Naive thymus-derived CD4-positive, alpha-beta T cell (primary cell): ENCODE results near the gene PPCS. TPM values are rescaled to one million over a fixed set of nuclear protein-coding genes. Genes with fewer than 3 reads are reported as not detected.
"Not testable (repeated sequence)": the region's sequence is repeated elsewhere in the genome, so short reads cannot be mapped to it uniquely, and the experiment has no call there.

Experiments
- ATAC-seq: fragments of 150-1000 bp; cut with Tn5 transposase; 2 replicates; pipeline ENCODE4 v1.10.0; 2021; ENCODE audit warnings: mild to moderate bottlenecking, moderate library complexity
- CTCF ChIA-PET: fragments of 350-600 bp; sonication (Branson Sonifier 250); formaldehyde crosslinking; loops from one replicate; lab custom pipeline; 2021; ENCODE audit warnings: antibody characterized with exemption; lab: Charles Lee
- POLR2A ChIA-PET: fragments of 350-600 bp; sonication (Branson Sonifier 250); formaldehyde crosslinking; loops from one replicate; lab custom pipeline; 2021; ENCODE audit warnings: antibody characterized with exemption, inconsistent platforms; lab: Charles Lee
- DNase-seq, 9 donors: peaks; one replicate each; pipeline versions ENCODE4 v3.0.0 to v3.0.0-alpha.2; 2020 to 2022; ENCODE audit warnings: mixed read lengths in 1 of 9
- H3K27ac ChIP-seq: one replicate; pipeline ENCODE4 v1.7.0; 2013; ENCODE audit warnings: mild to moderate bottlenecking, low read depth, low read length, moderate library complexity
- H3K27me3 ChIP-seq, 2 donors: one replicate each; pipeline ENCODE4 v1.7.0; 2013; ENCODE audit warnings: low read length in 2 of 2, mild to moderate bottlenecking in 2 of 2, moderate library complexity in 2 of 2; ENCODE audit not compliant: control insufficient read depth in 2 of 2, insufficient read depth in 2 of 2
- H3K36me3 ChIP-seq, 3 experiments: 1 replicate in 2 of 3; 2 replicates in 1 of 3; pipeline ENCODE4 v1.7.0; 2013; ENCODE audit warnings: low read length in 3 of 3, mild to moderate bottlenecking in 3 of 3, moderate library complexity in 1 of 3; ENCODE audit not compliant: insufficient read depth in 3 of 3, control insufficient read depth in 2 of 3
- H3K4me1 ChIP-seq, 2 donors: one replicate each; pipeline ENCODE4 v1.7.0; 2013; ENCODE audit warnings: low read length in 2 of 2, mild to moderate bottlenecking in 2 of 2, moderate library complexity in 1 of 2; ENCODE audit not compliant: control insufficient read depth in 2 of 2, insufficient read depth in 2 of 2
- H3K4me3 ChIP-seq: 2 replicates; pipeline ENCODE4 v1.7.0; 2013; ENCODE audit warnings: mild to moderate bottlenecking, low read length
- H3K9me3 ChIP-seq, 3 experiments: 1 replicate in 2 of 3; 2 replicates in 1 of 3; pipeline ENCODE4 v1.7.0; 2013; ENCODE audit warnings: low read length in 3 of 3; ENCODE audit not compliant: control insufficient read depth in 2 of 3
- H3K27ac Mint-ChIP-seq, 9 donors: one replicate each; pipeline ENCODE4 v1.8.0; 2020 to 2022; ENCODE audit warnings: mixed read lengths in 9 of 9, mild to moderate bottlenecking in 8 of 9, moderate library complexity in 5 of 9, inconsistent platforms in 2 of 9
- H3K27me3 Mint-ChIP-seq, 5 donors: one replicate each; pipeline ENCODE4 v1.8.0; 2021 to 2022; ENCODE audit warnings: mixed read lengths in 5 of 5, mild to moderate bottlenecking in 1 of 5
- H3K36me3 Mint-ChIP-seq, 5 donors: one replicate each; pipeline ENCODE4 v1.8.0; 2020 to 2022; ENCODE audit warnings: mixed read lengths in 5 of 5, mild to moderate bottlenecking in 3 of 5, inconsistent platforms in 1 of 5
- H3K4me1 Mint-ChIP-seq, 7 donors: one replicate each; pipeline ENCODE4 v1.8.0; 2020 to 2022; ENCODE audit warnings: mixed read lengths in 7 of 7, mild to moderate bottlenecking in 3 of 7, inconsistent platforms in 1 of 7
- H3K4me3 Mint-ChIP-seq, 10 donors: one replicate each; pipeline ENCODE4 v1.8.0; 2020 to 2022; ENCODE audit warnings: mild to moderate bottlenecking in 10 of 10, mixed read lengths in 10 of 10, moderate library complexity in 6 of 10, inconsistent platforms in 2 of 10
- H3K9me3 Mint-ChIP-seq, 11 donors: one replicate each; pipeline ENCODE4 v1.8.0; 2020 to 2022; ENCODE audit warnings: mixed read lengths in 11 of 11, mild to moderate bottlenecking in 4 of 11, inconsistent platforms in 1 of 11, moderate library complexity in 1 of 11
- intact Hi-C, 2 donors: fragments of 100-400 bp; cut with micrococcal nuclease; formaldehyde crosslinking; loops; one replicate each; pipeline ENCODE4 v1.15.1; 2023
- polyA plus RNA-seq, 2 donors: library from polyadenylated mRNA; unstranded; fragments of 300-500 nt; fragmentation: Illumina TruSeq; gene quantifications; one replicate each; pipeline ENCODE4 v1.2.3, GENCODE V29; 2021
- total RNA-seq, 6 experiments: library from RNA in 5 of 6; stranded (reverse) in 5 of 6; gene quantifications; 1 replicate in 5 of 6; 2 replicates in 1 of 6; pipeline ENCODE4 v1.2.3 and lab custom pipeline; 2021 to 2026

The PPCS gene
- total and polyA plus RNA-seq, 7 experiments from 2014 or later = 45.4 to 146 (median 67.3) TPM

- peaks cover 0 to 11% (median 4%) of the 10 kb centered on the region in 5 donors for H3K36me3 Mint-ChIP-seq
- H3K4me1 Mint-ChIP-seq, H3K9me3 ChIP-seq, H3K9me3 Mint-ChIP-seq, DNase-seq, H3K27me3 Mint-ChIP-seq, ATAC-seq, H3K27me3 ChIP-seq, H3K36me3 ChIP-seq, intact Hi-C loops, H3K4me3 ChIP-seq, H3K27ac ChIP-seq, H3K27ac Mint-ChIP-seq, H3K4me1 ChIP-seq, POLR2A ChIA-PET, H3K4me3 Mint-ChIP-seq: not testable (repeated sequence)
- CTCF ChIA-PET = interaction anchor here (0.5 to 0.6 kb wide), 2 partner anchors 38 to 224 kb away, joined by 3 read pairs; no protein-coding TSS in a partner anchor
Measured at GRCh38 chr1:42477354-42477753, 21.0 kb downstream of the PPCS start.

GRCh38 chr1:42477775-42478174 is 21.4 kb downstream of the PPCS start:
- Mint-ChIP-seq H3K27ac (no peak overlapping the region), H3K4me1 (peaks cover 0 to 2% (median 0%) of the 10 kb centered on the region in 7 donors), H3K9me3 (no peaks in the 10 kb centered on the region), H3K36me3 (peaks cover 0 to 15% (median 8%) of the 10 kb centered on the region in 5 donors), H3K27me3 (no peaks in the 10 kb centered on the region), H3K4me3 (no peak overlapping the region)
- no peak overlapping the region for H3K4me3 ChIP-seq
- ATAC-seq = no peak
- no peaks in the 10 kb centered on the region for H3K9me3 ChIP-seq
- no peak for DNase-seq
- no peaks in the 10 kb centered on the region for H3K36me3 ChIP-seq
- H3K4me1 ChIP-seq = no peaks in the 10 kb centered on the region
- CTCF ChIA-PET = interaction anchor here (0.5 kb wide), 1 partner anchor 223 kb away, joined by 3 read pairs; no protein-coding TSS in a partner anchor
- POLR2A ChIA-PET = no interaction called here
- intact Hi-C loops = no loop called here
- H3K27me3 ChIP-seq = no peaks in the 10 kb centered on the region
- H3K27ac ChIP-seq = no peak overlapping the region

- intact Hi-C loops = no loop called here
- H3K4me3 Mint-ChIP-seq = no peak overlapping the region
- Histone ChIP-seq H3K4me1 (no peaks in the 10 kb centered on the region), H3K36me3 (no peaks in the 10 kb centered on the region), H3K27ac (no peak overlapping the region), H3K9me3 (no peaks in the 10 kb centered on the region), H3K4me3 (no peak overlapping the region), H3K27me3 (no peaks in the 10 kb centered on the region)
- H3K27ac Mint-ChIP-seq = no peak overlapping the region
- DNase-seq (no peak), ATAC-seq (no peak)
- H3K36me3 Mint-ChIP-seq = peaks cover 0 to 18% (median 13%) of the 10 kb centered on the region in 5 donors
- ChIA-PET POLR2A (no interaction called here), CTCF (no interaction called here)
- no peaks in the 10 kb centered on the region for H3K9me3 Mint-ChIP-seq
- peaks cover 0 to 2% (median 0%) of the 10 kb centered on the region in 7 donors for H3K4me1 Mint-ChIP-seq
- H3K27me3 Mint-ChIP-seq = no peaks in the 10 kb centered on the region
Measured at GRCh38 chr1:42479621-42480020, 23.3 kb downstream of the PPCS start.

- Histone ChIP-seq H3K27ac (no peak overlapping the region), H3K4me1 (no peaks in the 10 kb centered on the region), H3K36me3 (no peaks in the 10 kb centered on the region), H3K4me3 (no peak overlapping the region), H3K27me3 (no peaks in the 10 kb centered on the region), H3K9me3 (no peaks in the 10 kb centered on the region)
- intact Hi-C loops = no loop called here
- ChIA-PET CTCF (no interaction called here), POLR2A (no interaction called here)
- no peak overlapping the region for H3K27ac Mint-ChIP-seq
- H3K9me3 Mint-ChIP-seq = no peaks in the 10 kb centered on the region
- no peak for ATAC-seq
- no peak for DNase-seq
- H3K4me1 Mint-ChIP-seq = peaks cover 0 to 2% (median 0%) of the 10 kb centered on the region in 7 donors
- peaks cover 0 to 18% (median 13%) of the 10 kb centered on the region in 5 donors for H3K36me3 Mint-ChIP-seq
- H3K4me3 Mint-ChIP-seq = no peak overlapping the region
- no peaks in the 10 kb centered on the region for H3K27me3 Mint-ChIP-seq
Measured at GRCh38 chr1:42480921-42481320, 24.6 kb downstream of the PPCS start.

- Mint-ChIP-seq H3K4me3 (no peak overlapping the region), H3K27me3 (no peaks in the 10 kb centered on the region), H3K9me3 (no peaks in the 10 kb centered on the region), H3K27ac (no peak overlapping the region), H3K36me3 (peaks cover 0 to 23% (median 17%) of the 10 kb centered on the region in 5 donors), H3K4me1 (peaks cover 0 to 2% (median 0%) of the 10 kb centered on the region in 7 donors)
- no peaks in the 10 kb centered on the region for H3K27me3 ChIP-seq
- no peaks in the 10 kb centered on the region for H3K36me3 ChIP-seq
- H3K4me3 ChIP-seq = no peak overlapping the region
- CTCF ChIA-PET = no interaction called here
- DNase-seq = no peak
- H3K9me3 ChIP-seq = no peaks in the 10 kb centered on the region
- no peaks in the 10 kb centered on the region for H3K4me1 ChIP-seq
- POLR2A ChIA-PET = no interaction called here
- ATAC-seq = no peak
- no peak overlapping the region for H3K27ac ChIP-seq
- intact Hi-C loops = no loop called here
Measured at GRCh38 chr1:42482635-42483153, 26.4 kb downstream of the PPCS start.

- H3K27ac Mint-ChIP-seq = no peak overlapping the region
- no peaks in the 10 kb centered on the region for H3K9me3 Mint-ChIP-seq
- no peak overlapping the region for H3K4me3 Mint-ChIP-seq
- H3K36me3 Mint-ChIP-seq = peaks cover 0 to 24% (median 17%) of the 10 kb centered on the region in 5 donors
- DNase-seq = no peak
- Histone ChIP-seq H3K4me3 (no peak overlapping the region), H3K27ac (no peak overlapping the region), H3K4me1 (no peaks in the 10 kb centered on the region), H3K9me3 (no peaks in the 10 kb centered on the region), H3K27me3 (no peaks in the 10 kb centered on the region), H3K36me3 (no peaks in the 10 kb centered on the region)
- H3K4me1 Mint-ChIP-seq = peaks cover 0 to 2% (median 0%) of the 10 kb centered on the region in 7 donors
- no peaks in the 10 kb centered on the region for H3K27me3 Mint-ChIP-seq
- no peak for ATAC-seq
- POLR2A ChIA-PET = interaction anchor here (0.7 kb wide), 1 partner anchor 27 kb away, joined by 3 read pairs; no protein-coding TSS in a partner anchor
- CTCF ChIA-PET = no interaction called here
- intact Hi-C loops = no loop called here
Measured at GRCh38 chr1:42484382-42484781, 28.0 kb downstream of the PPCS start.

- CTCF ChIA-PET = no interaction called here
- DNase-seq (no peak), ATAC-seq (no peak)
- H3K9me3 Mint-ChIP-seq = peaks cover 0 to 10% (median 2%) of the 10 kb centered on the region in 11 donors
- no peak overlapping the region for H3K4me3 Mint-ChIP-seq
- intact Hi-C loops = no loop called here
- Histone ChIP-seq H3K4me1 (no peaks in the 10 kb centered on the region), H3K27ac (no peak overlapping the region), H3K36me3 (no peaks in the 10 kb centered on the region), H3K9me3 (no peaks in the 10 kb centered on the region), H3K4me3 (no peak overlapping the region), H3K27me3 (no peaks in the 10 kb centered on the region)
- POLR2A ChIA-PET = no interaction called here
- H3K4me1 Mint-ChIP-seq = no peaks in the 10 kb centered on the region
- H3K36me3 Mint-ChIP-seq = peaks cover 2 to 29% (median 19%) of the 10 kb centered on the region in 5 donors
- no peaks in the 10 kb centered on the region for H3K27me3 Mint-ChIP-seq
- no peak overlapping the region for H3K27ac Mint-ChIP-seq
Measured at GRCh38 chr1:42490237-42490636, 33.9 kb downstream of the PPCS start.
